H1 (cell line): ENCODE measurements around the gene SORBS1. TPM values are rescaled to one million over a fixed set of nuclear protein-coding genes. Genes with fewer than 3 reads are reported as not detected.

Source experiments
- BCL11A ChIP-seq, 2 experiments: IDR thresholded peaks; one replicate each; pipeline ENCODE4 v1.6.1; 2011; ENCODE audit warnings: low read depth in 2 of 2, low read length in 2 of 2, mild to moderate bottlenecking in 2 of 2
- CHD1 ChIP-seq: IDR thresholded peaks from 2 replicates; pipeline ENCODE4 v1.6.1; 2012; ENCODE audit warnings: low read depth, low read length, improper control_type of control experiment
- MAX ChIP-seq: IDR thresholded peaks from 2 replicates; pipeline ENCODE4 v1.6.1; 2012; ENCODE audit warnings: inconsistent platforms
- RNF2 ChIP-seq: fragments of 200-900, 300-1000 bp; sonication (generic); IDR thresholded peaks from 2 replicates; pipeline ENCODE4 v1.7.1; 2016; ENCODE audit warnings: borderline replicate concordance, low read depth, mild to moderate bottlenecking, antibody characterized with exemption, low read length; ENCODE audit not compliant: poor library complexity, severe bottlenecking; ENCODE audit errors: missing control alignments
- SAP30 ChIP-seq: fragments of 300-600 bp; sonication (generic); IDR thresholded peaks from 2 replicates; pipeline ENCODE4 v1.7.1; 2012; ENCODE audit warnings: low read length, moderate library complexity, mild to moderate bottlenecking, inconsistent platforms; ENCODE audit not compliant: insufficient read depth, insufficient replicate concordance
- SIN3A ChIP-seq, 2 experiments: IDR thresholded peaks in 1 of 2; conservative IDR thresholded peaks in 1 of 2; 2 replicates each; pipeline ENCODE4 v1.6.1; 2011 to 2012; ENCODE audit warnings: low read length in 2 of 2, improper control_type of control experiment in 1 of 2, low read depth in 1 of 2, mild to moderate bottlenecking in 1 of 2
- SP1 ChIP-seq: IDR thresholded peaks from 2 replicates; pipeline ENCODE4 v1.6.1; 2011; ENCODE audit warnings: low read depth, low read length
- SRF ChIP-seq: IDR thresholded peaks from 2 replicates; pipeline ENCODE4 v1.6.1; 2011; ENCODE audit warnings: mild to moderate bottlenecking, low read depth, low read length, moderate library complexity
- TCF12 ChIP-seq: IDR thresholded peaks from 2 replicates; pipeline ENCODE4 v1.6.1; 2011; ENCODE audit warnings: low read depth, mild to moderate bottlenecking, low read length
- polyA plus RNA-seq, 7 experiments: library from polyadenylated mRNA; depleted of rRNA in 3 of 7; stranded (reverse) in 5 of 7; unstranded in 2 of 7; fragments of >200 nt in 5 of 7; fragments of 200-250 nt in 2 of 7; gene quantifications; 1 replicate in 5 of 7; 2 replicates in 1 of 7; 4 replicates in 1 of 7; pipeline versions ENCODE4 v1.2.1 to v1.2.3, GENCODE V29; 2011 to 2013; ENCODE audit warnings: missing spikeins in 2 of 7, mixed read lengths in 2 of 7
- total RNA-seq: library from RNA; stranded (reverse); fragmentation: NEBNext Ultra II Directional; extraction: Animal tissue kit (Norgen Biotek cat#: 25700); gene quantifications from 2 replicates; pipeline ENCODE4 v1.2.1, GENCODE V29; 2021

The SORBS1 gene
- total and polyA plus RNA-seq, 2 of the 8 experiments (the other 6 are each of a cell fraction or from before 2014, with no cell fraction given) = 16.0 to 35.0 TPM

GRCh38 chr10:95405655-95406054 is 155.5 kb downstream of the SORBS1 start (continued):
- no peak for TF ChIP-seq SIN3A (conservative IDR thresholded peaks at IDR 0.05 in 1 of 2, IDR thresholded peaks at IDR 0.05 in 1 of 2; ENCODE audit: low read depth in 1 of 2, low read length in 2 of 2)
- no peak for TF ChIP-seq RNF2
- TF ChIP-seq MAX = no peak
- TF ChIP-seq SAP30 = no peak
- TF ChIP-seq BCL11A (IDR thresholded peaks at IDR 0.05; ENCODE audit: low read depth in 2 of 2, low read length in 2 of 2) = no peak
- TF ChIP-seq SRF = no peak
- no peak for TF ChIP-seq TCF12
- no peak for TF ChIP-seq CHD1
- TF ChIP-seq SP1 = no peak
